H9 (cell line): ENCODE measurements around the gene GSX1. TPM values are rescaled to one million over a fixed set of nuclear protein-coding genes. Genes with fewer than 3 reads are reported as not detected.

Source experiments
- DNase-seq: peaks from one replicate; pipeline ENCODE4 v3.0.0-alpha.2; 2017
- H2AFZ ChIP-seq: one replicate; pipeline ENCODE4 v1.6.1; 2013; ENCODE audit warnings: mild to moderate bottlenecking, low read length, control low read depth, moderate library complexity
- H2AK5ac ChIP-seq: 2 replicates; pipeline ENCODE4 v1.6.1; 2013; ENCODE audit warnings: low read length, control low read depth, mixed read lengths; ENCODE audit not compliant: insufficient read length
- H2BK120ac ChIP-seq: one replicate; pipeline ENCODE4 v1.6.1; 2013; ENCODE audit warnings: low read depth, mild to moderate bottlenecking, low read length, control low read depth, inconsistent platforms; ENCODE audit not compliant: poor library complexity, severe bottlenecking
- H2BK12ac ChIP-seq: 2 replicates; pipeline ENCODE4 v1.6.1; 2013; ENCODE audit warnings: low read length, control low read depth, mixed read lengths, low read depth; ENCODE audit not compliant: insufficient read length
- H2BK15ac ChIP-seq: 2 replicates; pipeline ENCODE4 v1.6.1; 2013; ENCODE audit warnings: low read depth, low read length, control low read depth
- H2BK20ac ChIP-seq: one replicate; pipeline ENCODE4 v1.6.1; 2013; ENCODE audit warnings: low read depth, mild to moderate bottlenecking, low read length, control low read depth, inconsistent platforms; ENCODE audit not compliant: poor library complexity, severe bottlenecking
- H2BK5ac ChIP-seq: 2 replicates; pipeline ENCODE4 v1.6.1; 2013; ENCODE audit warnings: low read length, control low read depth, mixed read lengths; ENCODE audit not compliant: insufficient read length
- H3K14ac ChIP-seq: 2 replicates; pipeline ENCODE4 v1.6.1; 2013; ENCODE audit warnings: low read length, control low read depth; ENCODE audit not compliant: insufficient read depth
- H3K18ac ChIP-seq: 2 replicates; pipeline ENCODE4 v1.6.1; 2013; ENCODE audit warnings: low read depth, mild to moderate bottlenecking, mixed read lengths, low read length, control low read depth; ENCODE audit not compliant: insufficient read length
- H3K23ac ChIP-seq: 2 replicates; pipeline ENCODE4 v1.6.1; 2013; ENCODE audit warnings: low read length, control low read depth, mixed read lengths, low read depth; ENCODE audit not compliant: insufficient read length
- H3K23me2 ChIP-seq: 2 replicates; pipeline ENCODE4 v1.6.1; 2013; ENCODE audit warnings: low read depth, mild to moderate bottlenecking, mixed read lengths, low read length, control low read depth; ENCODE audit not compliant: insufficient read length, poor library complexity, severe bottlenecking
- H3K27ac ChIP-seq: 2 replicates; pipeline ENCODE4 v1.5.1; 2013; ENCODE audit warnings: low read length, control low read depth, mixed read lengths, low read depth; ENCODE audit not compliant: insufficient read length
- H3K27me3 ChIP-seq: 2 replicates; pipeline ENCODE4 v1.6.1; 2013; ENCODE audit warnings: low read length, control low read depth, inconsistent platforms; ENCODE audit not compliant: insufficient read depth
- H3K4ac ChIP-seq: 2 replicates; pipeline ENCODE4 v1.6.1; 2013; ENCODE audit warnings: low read depth, mild to moderate bottlenecking, control low read depth, inconsistent platforms, low read length, moderate library complexity
- H3K4me1 ChIP-seq: 2 replicates; pipeline ENCODE4 v1.6.1; 2013; ENCODE audit warnings: low read length, control low read depth, inconsistent platforms; ENCODE audit not compliant: insufficient read depth
- H3K4me2 ChIP-seq: 2 replicates; pipeline ENCODE4 v1.6.1; 2013; ENCODE audit warnings: low read length, control low read depth, mixed read lengths; ENCODE audit not compliant: insufficient read length, insufficient read depth
- H3K56ac ChIP-seq: 2 replicates; pipeline ENCODE4 v1.6.1; 2013; ENCODE audit warnings: low read depth, mild to moderate bottlenecking, mixed read lengths, low read length, control low read depth; ENCODE audit not compliant: insufficient read length
- H3K79me1 ChIP-seq: 2 replicates; pipeline ENCODE4 v1.6.1; 2013; ENCODE audit warnings: low read depth, mild to moderate bottlenecking, moderate library complexity, low read length, control low read depth, inconsistent platforms; ENCODE audit not compliant: insufficient read depth, poor library complexity, severe bottlenecking
- H3K79me2 ChIP-seq: 2 replicates; pipeline ENCODE4 v1.6.1; 2013; ENCODE audit warnings: low read length, control low read depth, inconsistent platforms; ENCODE audit not compliant: insufficient read depth
- H3K9ac ChIP-seq: 2 replicates; pipeline ENCODE4 v1.6.1; 2013; ENCODE audit warnings: low read length, control low read depth, mixed read lengths; ENCODE audit not compliant: insufficient read length; ENCODE audit errors: extremely low read depth
- H3K9me3 ChIP-seq: one replicate; pipeline ENCODE4 v1.6.1; 2013; ENCODE audit warnings: low read depth, low read length, inconsistent platforms; ENCODE audit not compliant: control insufficient read depth
- H3T11ph ChIP-seq: one replicate; pipeline ENCODE4 v1.6.1; 2013; ENCODE audit warnings: mild to moderate bottlenecking, low read length, control low read depth, inconsistent platforms
- H4K20me1 ChIP-seq: one replicate; pipeline ENCODE4 v1.6.1; 2013; ENCODE audit not compliant: control insufficient read depth, insufficient read length, insufficient read depth
- H4K5ac ChIP-seq: 2 replicates; pipeline ENCODE4 v1.6.1; 2013; ENCODE audit warnings: low read depth, mild to moderate bottlenecking, mixed read lengths, low read length, control low read depth; ENCODE audit not compliant: insufficient read length
- H4K8ac ChIP-seq: replicated peaks from 2 replicates; pipeline ENCODE4 v1.6.1; 2013; ENCODE audit warnings: low read length, control low read depth, mixed read lengths, low read depth; ENCODE audit not compliant: insufficient read length
- H4K91ac ChIP-seq: 2 replicates; pipeline ENCODE4 v1.6.1; 2013; ENCODE audit warnings: low read depth, mild to moderate bottlenecking, moderate library complexity, mixed read lengths, low read length, control low read depth; ENCODE audit not compliant: insufficient read length
- H3K27ac Mint-ChIP-seq, 3 experiments: 2 replicates in 2 of 3; 3 replicates in 1 of 3; pipeline ENCODE4 v1.8.0; 2020 to 2021; ENCODE audit warnings: mixed read lengths in 3 of 3, mild to moderate bottlenecking in 1 of 3, moderate library complexity in 1 of 3
- H3K27me3 Mint-ChIP-seq: 2 replicates; pipeline ENCODE4 v1.8.0; 2021; ENCODE audit warnings: low read depth, mild to moderate bottlenecking, moderate library complexity, mixed read lengths
- H3K36me3 Mint-ChIP-seq, 3 experiments: 2 replicates in 2 of 3; 3 replicates in 1 of 3; pipeline ENCODE4 v1.8.0; 2020 to 2021; ENCODE audit warnings: low read depth in 3 of 3, mixed read lengths in 3 of 3; ENCODE audit not compliant: insufficient read depth in 1 of 3
- H3K4me1 Mint-ChIP-seq, 2 experiments: 2 replicates each; pipeline ENCODE4 v1.8.0; 2020; ENCODE audit warnings: mixed read lengths in 2 of 2
- H3K4me3 Mint-ChIP-seq, 2 experiments: 2 replicates in 1 of 2; 3 replicates in 1 of 2; pipeline ENCODE4 v1.8.0; 2020 to 2021; ENCODE audit warnings: mild to moderate bottlenecking in 2 of 2, mixed read lengths in 2 of 2, moderate library complexity in 1 of 2
- H3K9me3 Mint-ChIP-seq, 2 experiments: 2 replicates in 1 of 2; 3 replicates in 1 of 2; pipeline ENCODE4 v1.8.0; 2020; ENCODE audit warnings: mild to moderate bottlenecking in 2 of 2, mixed read lengths in 2 of 2, moderate library complexity in 1 of 2
- CTCF ChIP-seq: fragments of 200-600 bp; sonication (generic); conservative IDR thresholded peaks from 3 replicates; pipeline ENCODE4 v1.8.0; 2021; ENCODE audit warnings: antibody characterized with exemption, mild to moderate bottlenecking
- WGBS: extraction: QIAGEN DNeasy Blood & Tissue Kit; methylation state at CpG from one replicate; pipeline ENCODE4 v1.1.7; 2013; ENCODE audit warnings: missing lambda C conversion rate, low lambda C conversion rate, mixed read lengths; ENCODE audit not compliant: insufficient read length; ENCODE audit errors: extremely low coverage; 5-methylcytosine and 5-hydroxymethylcytosine counted together
- total RNA-seq: library from RNA; stranded (reverse); gene quantifications from 2 replicates; pipeline ENCODE4 v1.2.1, GENCODE V29; 2021

Gene GSX1
- total RNA-seq, 1 experiment from 2014 or later = not detected

- H3K4me2 ChIP-seq = peak overlapping the region; percentile 7
- H3K56ac ChIP-seq = no peak overlapping the region
- no peaks in the 10 kb centered on the region for H3K9me3 ChIP-seq
- H2AK5ac ChIP-seq = no peak overlapping the region
- H3K4me1 ChIP-seq = no peaks in the 10 kb centered on the region
- DNase-seq = peak; percentile 81
- no CpG with 5 or more reads among the region's 25 CpGs for WGBS
- H3K9ac ChIP-seq = no peak overlapping the region
- H3K27ac ChIP-seq = no peak overlapping the region
- H4K91ac ChIP-seq = no peak overlapping the region
- peak; percentile 99 for TF ChIP-seq CTCF
- no peak overlapping the region for H4K5ac ChIP-seq
- no peak overlapping the region for H2BK120ac ChIP-seq
- no peak overlapping the region for H3K18ac ChIP-seq
- no peak overlapping the region for H2BK12ac ChIP-seq
- peaks cover 33% of the 10 kb centered on the region for H3K27me3 ChIP-seq
- H3K23me2 ChIP-seq = peaks cover 2% of the 10 kb centered on the region
- no peak overlapping the region for H4K8ac ChIP-seq
- H4K20me1 ChIP-seq = no peaks in the 10 kb centered on the region
- H3K79me2 ChIP-seq = no peaks in the 10 kb centered on the region
- Mint-ChIP-seq H3K4me1 (peaks cover 8 to 19% of the 10 kb centered on the region in 2 experiments), H3K9me3 (peaks cover 0 to 3% of the 10 kb centered on the region in 2 experiments; a peak in 3 of 5 replicates), H3K36me3 (no peaks in the 10 kb centered on the region; a peak in 1 of 7 replicates), H3K4me3 (no peak overlapping the region), H3K27me3 (peaks cover 100% of the 10 kb centered on the region), H3K27ac (no peak overlapping the region)
- no peak overlapping the region for H2BK15ac ChIP-seq
- H3K23ac ChIP-seq = no peak overlapping the region
- H2AFZ ChIP-seq = no peak overlapping the region
- H3T11ph ChIP-seq = no peak overlapping the region
- no peak overlapping the region for H2BK5ac ChIP-seq
- H2BK20ac ChIP-seq = no peak overlapping the region
- H3K79me1 ChIP-seq = no peaks in the 10 kb centered on the region
- H3K4ac ChIP-seq = no peak overlapping the region
- no peak overlapping the region for H3K14ac ChIP-seq
These were observed 37.7 kb downstream of the GSX1 start for GRCh38 chr13:27830010-27830409.
